ENCODE results near the gene CERS2. TPM values are rescaled to one million over a fixed set of nuclear protein-coding genes. Genes with fewer than 3 reads are reported as not detected.

Gene CERS2
- total RNA-seq, 2 donors from 2014 or later: 102 to 122 TPM

DNA sequence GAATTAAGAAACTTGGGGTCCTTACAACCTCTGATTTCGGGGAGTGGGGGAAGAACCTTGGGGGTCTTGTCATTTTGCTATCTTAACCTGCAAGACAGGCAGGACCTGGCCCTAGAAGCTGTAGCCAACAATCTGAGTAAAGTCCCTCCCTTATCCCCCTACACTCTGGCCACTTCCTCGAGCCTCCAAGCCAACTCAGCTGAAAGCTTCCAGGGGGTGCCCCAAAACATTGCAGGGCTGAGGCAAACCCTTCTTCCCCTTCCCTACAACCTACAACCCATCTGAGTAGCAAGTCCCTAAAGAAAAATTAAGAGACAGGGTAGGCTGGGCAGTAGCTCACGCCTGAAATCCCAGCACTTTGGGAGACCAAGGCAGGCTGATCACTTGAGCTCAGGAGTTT is 5.0 kb downstream of the CERS2 start:
- Histone ChIP-seq H3K4me1 (ENCODE audit: control insufficient read depth in 1 of 2, low read depth in 2 of 2) (peaks cover 28 to 40% of the 10 kb centered on the region in 2 donors), H3K9me3 (no peaks in the 10 kb centered on the region), H3K4me3 (no peak overlapping the region), H3K27ac (no peak overlapping the region), H3K27me3 (replicated peaks; ENCODE audit: insufficient read depth) (no peaks in the 10 kb centered on the region), H3K36me3 (peaks cover 39% of the 10 kb centered on the region)
- ATAC-seq (ENCODE audit: insufficient number of reproducible peaks, low FRiP score, low read depth) (no peak), DNase-seq (ENCODE audit: low spot score) (no peak)
- TF ChIP-seq, protein P1, sequence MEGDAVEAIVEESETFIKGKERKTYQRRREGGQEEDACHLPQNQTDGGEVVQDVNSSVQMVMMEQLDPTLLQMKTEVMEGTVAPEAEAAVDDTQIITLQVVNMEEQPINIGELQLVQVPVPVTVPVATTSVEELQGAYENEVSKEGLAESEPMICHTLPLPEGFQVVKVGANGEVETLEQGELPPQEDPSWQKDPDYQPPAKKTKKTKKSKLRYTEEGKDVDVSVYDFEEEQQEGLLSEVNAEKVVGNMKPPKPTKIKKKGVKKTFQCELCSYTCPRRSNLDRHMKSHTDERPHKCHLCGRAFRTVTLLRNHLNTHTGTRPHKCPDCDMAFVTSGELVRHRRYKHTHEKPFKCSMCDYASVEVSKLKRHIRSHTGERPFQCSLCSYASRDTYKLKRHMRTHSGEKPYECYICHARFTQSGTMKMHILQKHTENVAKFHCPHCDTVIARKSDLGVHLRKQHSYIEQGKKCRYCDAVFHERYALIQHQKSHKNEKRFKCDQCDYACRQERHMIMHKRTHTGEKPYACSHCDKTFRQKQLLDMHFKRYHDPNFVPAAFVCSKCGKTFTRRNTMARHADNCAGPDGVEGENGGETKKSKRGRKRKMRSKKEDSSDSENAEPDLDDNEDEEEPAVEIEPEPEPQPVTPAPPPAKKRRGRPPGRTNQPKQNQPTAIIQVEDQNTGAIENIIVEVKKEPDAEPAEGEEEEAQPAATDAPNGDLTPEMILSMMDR (IDR thresholded peaks at IDR 0.05): no peak

DNA sequence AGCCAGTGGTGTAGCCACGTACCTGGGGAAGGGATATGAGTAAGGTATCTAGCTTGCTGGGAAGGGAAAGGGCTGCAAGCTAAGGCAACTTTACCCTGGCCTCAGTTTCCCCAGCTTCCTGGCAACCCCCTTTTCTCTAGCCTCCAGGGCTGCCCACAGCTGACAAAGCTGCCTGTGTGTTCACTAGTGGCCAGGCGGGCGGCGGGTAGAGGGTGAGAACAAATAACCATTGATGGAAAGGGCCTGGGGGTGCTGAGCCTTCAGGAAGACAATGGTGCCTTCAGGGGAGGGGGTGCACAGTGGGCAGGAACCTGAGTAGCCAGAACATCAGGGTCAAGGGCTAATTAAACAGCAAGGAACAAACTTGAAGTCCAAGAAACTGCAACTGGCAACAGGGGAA is 6.1 kb downstream of the CERS2 start:
- no peaks in the 10 kb centered on the region for H3K9me3 ChIP-seq
- no peaks in the 10 kb centered on the region for H3K27me3 ChIP-seq (replicated peaks; ENCODE audit: insufficient read depth)
- ATAC-seq (ENCODE audit: insufficient number of reproducible peaks, low FRiP score, low read depth): no peak
- TF ChIP-seq, protein P1 (IDR thresholded peaks at IDR 0.05): no peak
- no peak overlapping the region for H3K4me3 ChIP-seq
- H3K4me1 ChIP-seq (ENCODE audit: control insufficient read depth in 1 of 2, low read depth in 2 of 2): peaks cover 28 to 39% of the 10 kb centered on the region in 2 donors
- H3K36me3 ChIP-seq: peaks cover 51% of the 10 kb centered on the region
- no peak overlapping the region for H3K27ac ChIP-seq
- DNase-seq (ENCODE audit: low spot score): no peak

DNA sequence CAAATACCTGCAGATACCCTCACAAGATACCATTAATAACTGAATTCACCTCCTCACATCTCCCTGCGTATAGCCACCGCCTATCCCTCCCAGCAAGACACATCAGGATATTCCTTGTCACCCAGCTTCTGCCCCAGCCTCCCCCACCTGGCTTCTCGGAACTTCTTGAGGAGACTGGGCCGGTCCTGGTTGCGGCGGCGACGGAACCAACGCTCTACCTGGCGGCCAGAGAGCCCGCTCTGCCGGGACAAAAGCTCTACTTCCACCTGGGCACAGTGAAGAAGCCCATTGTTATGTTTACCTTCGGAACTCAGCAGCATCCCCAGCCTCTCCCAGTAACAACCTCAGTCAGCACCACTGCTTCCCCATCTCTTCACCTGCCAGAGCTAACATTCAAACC is 6.7 kb downstream of the CERS2 start:
- H3K27ac ChIP-seq: no peak overlapping the region

DNA sequence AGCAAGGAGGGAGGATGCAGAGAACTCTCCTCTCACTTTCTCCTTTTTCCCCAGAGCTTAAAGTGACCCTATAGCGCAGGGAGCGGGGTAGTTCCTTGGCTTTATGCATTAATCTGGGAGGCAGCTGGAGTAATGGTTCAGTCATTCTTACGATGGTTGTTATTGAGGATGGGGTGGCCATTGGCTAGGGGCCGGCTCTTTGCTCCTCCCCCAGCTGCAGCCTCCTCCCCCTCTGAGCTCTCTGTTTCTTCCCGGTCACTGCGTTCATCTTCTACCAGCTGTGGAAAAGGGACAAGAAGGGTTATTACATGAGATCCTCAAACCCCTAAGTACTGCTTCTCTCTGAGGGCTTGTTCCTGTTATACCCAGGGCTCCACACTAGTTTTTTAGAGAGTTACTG is 8.6 kb downstream of the CERS2 start:
- DNase-seq (ENCODE audit: low spot score): no peak
- no peak for ATAC-seq (ENCODE audit: insufficient number of reproducible peaks, low FRiP score, low read depth)
- Histone ChIP-seq H3K4me3 (no peak overlapping the region), H3K27ac (no peak overlapping the region), H3K9me3 (no peaks in the 10 kb centered on the region), H3K4me1 (ENCODE audit: control insufficient read depth in 1 of 2, low read depth in 2 of 2) (peaks cover 10 to 14% of the 10 kb centered on the region in 2 donors), H3K36me3 (peaks cover 73% of the 10 kb centered on the region), H3K27me3 (replicated peaks; ENCODE audit: insufficient read depth) (no peaks in the 10 kb centered on the region)
- TF ChIP-seq, protein P1 (IDR thresholded peaks at IDR 0.05): no peak

More for the DNA sequence above, 6.7 kb downstream of the CERS2 start:
- no peak overlapping the region for H3K4me3 ChIP-seq
- DNase-seq (ENCODE audit: low spot score) (no peak), ATAC-seq (ENCODE audit: insufficient number of reproducible peaks, low FRiP score, low read depth) (no peak)
- no peaks in the 10 kb centered on the region for H3K27me3 ChIP-seq (replicated peaks; ENCODE audit: insufficient read depth)
- H3K9me3 ChIP-seq: no peaks in the 10 kb centered on the region
- peaks cover 56% of the 10 kb centered on the region for H3K36me3 ChIP-seq
- TF ChIP-seq, protein P1 (IDR thresholded peaks at IDR 0.05): no peak
- peaks cover 28 to 34% of the 10 kb centered on the region in 2 donors for H3K4me1 ChIP-seq (ENCODE audit: control insufficient read depth in 1 of 2, low read depth in 2 of 2)

DNA sequence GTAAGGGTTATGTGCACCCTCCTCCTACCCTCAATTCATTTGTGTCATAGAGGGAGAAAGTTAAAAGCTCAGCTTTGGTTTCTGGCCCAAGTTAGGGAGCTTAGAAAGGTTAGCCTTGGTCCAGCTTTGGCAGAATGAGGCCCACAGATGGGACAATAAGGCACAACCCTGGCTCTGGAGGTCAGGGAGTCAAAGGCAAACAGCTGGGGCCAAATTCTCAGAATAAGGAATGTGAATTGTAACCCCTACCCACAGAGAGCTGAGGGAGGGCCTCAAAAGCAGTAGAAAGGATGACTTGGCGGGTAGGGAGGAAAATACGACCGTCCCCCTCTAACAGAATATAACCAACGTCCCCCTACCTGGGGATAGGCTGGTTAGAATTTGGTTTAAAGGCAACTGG is 9.0 kb downstream of the CERS2 start:
- no peak for DNase-seq (ENCODE audit: low spot score)
- peaks cover 6 to 10% of the 10 kb centered on the region in 2 donors for H3K4me1 ChIP-seq (ENCODE audit: control insufficient read depth in 1 of 2, low read depth in 2 of 2)

More for the DNA sequence above, 9.0 kb downstream of the CERS2 start:
- Histone ChIP-seq H3K27ac (no peak overlapping the region), H3K27me3 (replicated peaks; ENCODE audit: insufficient read depth) (no peaks in the 10 kb centered on the region), H3K4me3 (no peak overlapping the region), H3K9me3 (no peaks in the 10 kb centered on the region), H3K36me3 (peaks cover 77% of the 10 kb centered on the region)
- ATAC-seq (ENCODE audit: insufficient number of reproducible peaks, low FRiP score, low read depth): no peak
- TF ChIP-seq, protein P1 (IDR thresholded peaks at IDR 0.05): no peak

All from thoracic aorta (tissue), 2 donors.